GM19025 (cell line): ENCODE results near the gene DES.
"Not testable (repeated sequence)": the region's sequence is repeated elsewhere in the genome, so short reads cannot be mapped to it uniquely, and the experiment has no call there.

ENCODE experiments used
- ATAC-seq: cut with Tn5 transposase; IDR thresholded peaks from one replicate; pipeline ENCODE4 v1.9.1; 2021; ENCODE audit warnings: mild to moderate bottlenecking, low read depth, moderate library complexity; ENCODE audit not compliant: unreplicated experiment

The DES gene

GRCh38 chr2:219418155-219419011 lies at the start of gene DES:
TSS of gene DES (plus strand) at chr2:219418377. CDS start at chr2:219418463, 86 bp downstream.
- ATAC-seq = no peak

GRCh38 chr2:219368690-219369191 lies 49.4 kb upstream of the DES start:
- ATAC-seq = no peak

GRCh38 chr2:219369447-219369861 lies 48.7 kb upstream of the DES start:
- no peak for ATAC-seq

GRCh38 chr2:219378163-219378851 lies 39.9 kb upstream of the DES start:
- ATAC-seq = no peak

GRCh38 chr2:219380926-219381325 lies 37.3 kb upstream of the DES start:
- ATAC-seq = no peak

GRCh38 chr2:219381448-219381847 lies 36.7 kb upstream of the DES start:
- no peak for ATAC-seq

GRCh38 chr2:219384083-219384713 lies 34.0 kb upstream of the DES start:
- ATAC-seq = no peak

- no peak for ATAC-seq
Observed at GRCh38 chr2:219384859-219385258, 33.3 kb upstream of the DES start.

- ATAC-seq = no peak
Observed at GRCh38 chr2:219385958-219386520, 32.1 kb upstream of the DES start.

GRCh38 chr2:219386532-219387280 lies 31.5 kb upstream of the DES start:
- ATAC-seq = no peak

GRCh38 chr2:219387306-219388120 lies 30.7 kb upstream of the DES start, which contains the start of gene DNPEP:
TSS of gene DNPEP (minus strand) at chr2:219387912. CDS start at chr2:219387794, 118 bp downstream.
- peak; percentile 59 for ATAC-seq

GRCh38 chr2:219388121-219388906 lies 29.9 kb upstream of the DES start:
- ATAC-seq = peak; percentile 78

GRCh38 chr2:219388907-219389156 lies 29.3 kb upstream of the DES start:
- ATAC-seq = no peak

GRCh38 chr2:219392754-219393153 lies 25.4 kb upstream of the DES start:
- no peak for ATAC-seq

GRCh38 chr2:219395056-219395455 lies 23.1 kb upstream of the DES start:
- not testable (repeated sequence) for ATAC-seq

GRCh38 chr2:219395609-219396008 lies 22.6 kb upstream of the DES start:
- ATAC-seq = no peak

GRCh38 chr2:219396863-219397457 lies 21.2 kb upstream of the DES start:
- ATAC-seq = no peak

GRCh38 chr2:219398721-219399363 lies 19.3 kb upstream of the DES start:
- ATAC-seq = no peak
